SK-N-SH (cell line): ENCODE measurements around the gene MYO1C. TPM values are rescaled to one million over a fixed set of nuclear protein-coding genes. Genes with fewer than 3 reads are reported as not detected.

ENCODE experiments used
- CTCF ChIA-PET: fragments of 300-600, 350-600 bp; formaldehyde crosslinking; extraction: SDS; loops from one replicate; lab custom pipeline; 2021; lab: Yijun Ruan, JAX
- POLR2A ChIA-PET: fragments of 350-600 bp; sonication (Branson Sonifier 250); formaldehyde crosslinking; extraction: SDS; loops from one replicate; lab custom pipeline; 2020; ENCODE audit warnings: antibody characterized with exemption, inconsistent platforms; lab: Yijun Ruan, JAX
- DNase-seq: peaks from one replicate; pipeline ENCODE4 v3.0.0; 2012
- H2AFZ ChIP-seq: fragments of 200-600 bp; sonication (generic); 2 replicates; pipeline ENCODE4 v1.8.1; 2016; ENCODE audit warnings: antibody characterized with exemption, mild to moderate bottlenecking, low read depth
- H3F3A ChIP-seq: fragments of 200-600 bp; sonication (generic); replicated peaks from 2 replicates; pipeline ENCODE3; 2016; ENCODE audit warnings: antibody characterized with exemption, mild to moderate bottlenecking; ENCODE audit not compliant: insufficient read depth
- H3K27ac ChIP-seq, 2 experiments: fragments of 200-500 bp in 1 of 2; fragments of 200-600 bp in 1 of 2; sonication (Bioruptor generic) in 1 of 2; sonication (generic), shearing (Covaris generic) in 1 of 2; 2 replicates each; pipeline versions ENCODE4 v1.5.1 to v1.6.1; 2014 to 2016; ENCODE audit warnings: low read depth in 2 of 2, inconsistent platforms in 1 of 2, low read length in 1 of 2, mild to moderate bottlenecking in 1 of 2, mixed read lengths in 1 of 2
- H3K27me3 ChIP-seq: fragments of 200-600 bp; sonication (generic), shearing (Covaris generic); 2 replicates; pipeline ENCODE4 v1.6.1; 2016; ENCODE audit warnings: mixed run types; ENCODE audit not compliant: insufficient read depth
- H3K36me3 ChIP-seq, 2 experiments: fragments of 200-500 bp in 1 of 2; fragments of 200-600 bp in 1 of 2; sonication (Bioruptor generic) in 1 of 2; sonication (generic) in 1 of 2; replicated peaks in 1 of 2; 2 replicates each; pipeline versions ENCODE3 to v1.5.1; 2014 to 2016; ENCODE audit warnings: low read length in 1 of 2, mild to moderate bottlenecking in 1 of 2; ENCODE audit not compliant: insufficient read depth in 2 of 2, control insufficient read depth in 1 of 2
- H3K4me1 ChIP-seq, 2 experiments: fragments of 200-500 bp in 1 of 2; fragments of 200-600 bp in 1 of 2; sonication (Bioruptor generic) in 1 of 2; sonication (generic), shearing (Covaris generic) in 1 of 2; 2 replicates each; pipeline versions ENCODE4 v1.5.1 to v1.6.1; 2014 to 2016; ENCODE audit warnings: low read depth in 1 of 2, low read length in 1 of 2, mixed run types in 1 of 2; ENCODE audit not compliant: insufficient read depth in 2 of 2, control insufficient read depth in 1 of 2
- H3K4me2 ChIP-seq: fragments of 200-600 bp; sonication (generic), shearing (Covaris generic); 2 replicates; pipeline ENCODE4 v1.6.1; 2017; ENCODE audit warnings: mixed run types
- H3K4me3 ChIP-seq, 2 experiments: fragments of 200-500 bp in 1 of 2; fragments of 200-600 bp in 1 of 2; sonication (Bioruptor generic) in 1 of 2; sonication (generic), shearing (Covaris generic) in 1 of 2; 2 replicates each; pipeline versions ENCODE4 v1.5.1 to v1.8.1; 2014 to 2016; ENCODE audit warnings: low read depth in 2 of 2, inconsistent platforms in 1 of 2, low read length in 1 of 2, mild to moderate bottlenecking in 1 of 2, mixed read lengths in 1 of 2, moderate library complexity in 1 of 2
- H3K79me2 ChIP-seq: fragments of 200-600 bp; sonication (generic); 2 replicates; pipeline ENCODE4 v1.8.1; 2017; ENCODE audit warnings: mild to moderate bottlenecking; ENCODE audit not compliant: insufficient read depth
- H3K9ac ChIP-seq: fragments of 200-600 bp; sonication (generic); 2 replicates; pipeline ENCODE4 v1.6.1; 2017; ENCODE audit warnings: mixed run types
- H3K9me2 ChIP-seq: fragments of 200-600 bp; sonication (generic); 2 replicates; pipeline ENCODE4 v1.6.1; 2017; ENCODE audit warnings: mixed run types
- H3K9me3 ChIP-seq: fragments of 200-600 bp; sonication (generic); 2 replicates; pipeline ENCODE4 v1.6.1; 2017; ENCODE audit warnings: mixed run types, mild to moderate bottlenecking, moderate library complexity
- H4K20me1 ChIP-seq: fragments of 200-600 bp; sonication (generic); 2 replicates; pipeline ENCODE4 v1.6.1; 2017; ENCODE audit warnings: mild to moderate bottlenecking, mixed run types; ENCODE audit not compliant: insufficient read depth
- ELF1 ChIP-seq: IDR thresholded peaks from 2 replicates; pipeline ENCODE4 v1.4.0; 2012
- FOSL2 ChIP-seq: IDR thresholded peaks from 2 replicates; pipeline ENCODE4 v1.4.0; 2012; ENCODE audit warnings: low read depth, mild to moderate bottlenecking, moderate library complexity, borderline replicate concordance
- FOXJ3 ChIP-seq: sonication (generic); formaldehyde crosslinking; IDR thresholded peaks from 2 replicates; pipeline ENCODE4 v1.5.1; 2020; ENCODE audit warnings: mild to moderate bottlenecking, missing genetic modification reagents
- FOXM1 ChIP-seq: IDR thresholded peaks from 2 replicates; pipeline ENCODE4 v1.4.0; 2012; ENCODE audit warnings: low read depth, mild to moderate bottlenecking
- GABPA ChIP-seq: IDR thresholded peaks from 2 replicates; pipeline ENCODE4 v1.4.0; 2012; ENCODE audit warnings: low read depth, mild to moderate bottlenecking
- GATA2 ChIP-seq: sonication (generic); formaldehyde crosslinking; IDR thresholded peaks from 2 replicates; pipeline ENCODE4 v1.5.0; 2020; ENCODE audit warnings: mild to moderate bottlenecking, missing genetic modification reagents
- JUND ChIP-seq: IDR thresholded peaks from 2 replicates; pipeline ENCODE4 v1.4.0; 2012
- MAX ChIP-seq: IDR thresholded peaks from 2 replicates; pipeline ENCODE4 v1.4.0; 2012; ENCODE audit warnings: low read depth
- MEF2A ChIP-seq: IDR thresholded peaks from 2 replicates; pipeline ENCODE4 v1.4.0; 2012; ENCODE audit warnings: low read depth, borderline replicate concordance
- MXI1 ChIP-seq: IDR thresholded peaks from 2 replicates; pipeline ENCODE4 v1.6.1; 2012; ENCODE audit warnings: mild to moderate bottlenecking, low read depth, low read length, improper control_type of control experiment
- POLR2AphosphoS5 ChIP-seq: IDR thresholded peaks from 2 replicates; pipeline ENCODE4 v1.6.1; 2012; ENCODE audit warnings: low read depth, low read length
- RAD21 ChIP-seq: IDR thresholded peaks from 2 replicates; pipeline ENCODE4 v1.6.1; 2012; ENCODE audit warnings: mild to moderate bottlenecking, low read length
- RXRA ChIP-seq: IDR thresholded peaks from 2 replicates; pipeline ENCODE4 v1.4.0; 2012; ENCODE audit warnings: low read depth, mild to moderate bottlenecking, borderline replicate concordance
- TAF1 ChIP-seq: IDR thresholded peaks from 2 replicates; pipeline ENCODE4 v1.6.1; 2012; ENCODE audit warnings: low read depth, mild to moderate bottlenecking, low read length, moderate library complexity, borderline replicate concordance
- TCF12 ChIP-seq: IDR thresholded peaks from 2 replicates; pipeline ENCODE4 v1.4.0; 2012
- TEAD4 ChIP-seq: IDR thresholded peaks from 2 replicates; pipeline ENCODE4 v1.4.0; 2012; ENCODE audit warnings: mild to moderate bottlenecking, borderline replicate concordance; ENCODE audit not compliant: insufficient read depth
- YY1 ChIP-seq: IDR thresholded peaks from 2 replicates; pipeline ENCODE4 v1.4.0; 2012; ENCODE audit warnings: low read depth, mild to moderate bottlenecking
- WGBS: methylation state at CpG from one replicate; pipeline ENCODE4 v1.1.6; 2017; ENCODE audit warnings: low lambda C conversion rate; 5-methylcytosine and 5-hydroxymethylcytosine counted together
- polyA plus RNA-seq, 3 experiments: library from polyadenylated mRNA; depleted of rRNA; stranded (reverse); fragments of >200 nt; gene quantifications; 2 replicates each; pipeline ENCODE4 v1.2.3, GENCODE V29; 2012
- TF ChIP-seq, protein P1 (sequence below): IDR thresholded peaks from 2 replicates; pipeline ENCODE4 v1.4.0; 2012; ENCODE audit warnings: low read depth, borderline replicate concordance
- TF ChIP-seq, protein P2 (sequence below): IDR thresholded peaks from 2 replicates; pipeline ENCODE4; 2012

The MYO1C gene
- polyA plus RNA-seq, 1 of the 3 experiments (the other 2 are of a cell fraction) = 102 TPM

- TF ChIP-seq TCF12 = 0 out of 2 replicates have a peak, but pooled peaks have one; percentile 4
- TF ChIP-seq FOSL2 = 0 out of 2 replicates have a peak, but pooled peaks have one; percentile 28
- TF ChIP-seq RXRA = no peak
- Histone ChIP-seq H3K27ac (peak overlapping the region in 1 of 2 experiments; percentile 80; a peak in 2 of 4 replicates), H3K9me3 (no peaks in the 10 kb centered on the region), H3K36me3 (peaks cover 19 to 34% of the 10 kb centered on the region in 2 experiments), H2AFZ (no peak overlapping the region), H3K4me2 (peak overlapping the region; percentile 48; the same call in 1 of the 2 replicates), H3K27me3 (no peaks in the 10 kb centered on the region), H3K9ac (peak overlapping the region; percentile 28; the same call in 1 of the 2 replicates), H3K9me2 (no peaks in the 10 kb centered on the region), H3F3A (peaks cover 22% of the 10 kb centered on the region), H4K20me1 (peaks cover 82% of the 10 kb centered on the region), H3K4me1 (peaks cover 0 to 6% of the 10 kb centered on the region in 2 experiments; a peak in 2 of 4 replicates), H3K79me2 (peaks cover 100% of the 10 kb centered on the region), H3K4me3 (no peak overlapping the region)
- POLR2A ChIA-PET = no interaction called here
- CTCF ChIA-PET = interaction anchor here (0.6 kb wide), 1 partner anchor 15 kb away, joined by 3 read pairs; no protein-coding TSS in a partner anchor
- 63% methylated on average over 11 of the region's 11 CpGs for WGBS
- DNase-seq = no peak
Observed at GRCh38 chr17:1438593-1439083, 53.8 kb downstream of the MYO1C start.

- H3K9me3 ChIP-seq = no peaks in the 10 kb centered on the region
- no peak for DNase-seq
- POLR2A ChIA-PET = interaction anchor here (0.8 kb wide), 1 partner anchor 11 kb away, joined by 6 read pairs; no protein-coding TSS in a partner anchor
- TF ChIP-seq, protein P1, sequence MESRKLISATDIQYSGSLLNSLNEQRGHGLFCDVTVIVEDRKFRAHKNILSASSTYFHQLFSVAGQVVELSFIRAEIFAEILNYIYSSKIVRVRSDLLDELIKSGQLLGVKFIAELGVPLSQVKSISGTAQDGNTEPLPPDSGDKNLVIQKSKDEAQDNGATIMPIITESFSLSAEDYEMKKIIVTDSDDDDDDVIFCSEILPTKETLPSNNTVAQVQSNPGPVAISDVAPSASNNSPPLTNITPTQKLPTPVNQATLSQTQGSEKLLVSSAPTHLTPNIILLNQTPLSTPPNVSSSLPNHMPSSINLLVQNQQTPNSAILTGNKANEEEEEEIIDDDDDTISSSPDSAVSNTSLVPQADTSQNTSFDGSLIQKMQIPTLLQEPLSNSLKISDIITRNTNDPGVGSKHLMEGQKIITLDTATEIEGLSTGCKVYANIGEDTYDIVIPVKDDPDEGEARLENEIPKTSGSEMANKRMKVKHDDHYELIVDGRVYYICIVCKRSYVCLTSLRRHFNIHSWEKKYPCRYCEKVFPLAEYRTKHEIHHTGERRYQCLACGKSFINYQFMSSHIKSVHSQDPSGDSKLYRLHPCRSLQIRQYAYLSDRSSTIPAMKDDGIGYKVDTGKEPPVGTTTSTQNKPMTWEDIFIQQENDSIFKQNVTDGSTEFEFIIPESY = no peak
- no peak for TF ChIP-seq RAD21
- TF ChIP-seq MEF2A = no peak
- no peak for TF ChIP-seq TCF12
- TF ChIP-seq YY1 = no peak
- TF ChIP-seq FOXJ3 (CRISPR knock-in tag) = no peak
- no peak for TF ChIP-seq TEAD4
- TF ChIP-seq GABPA = no peak
- TF ChIP-seq, protein P2, sequence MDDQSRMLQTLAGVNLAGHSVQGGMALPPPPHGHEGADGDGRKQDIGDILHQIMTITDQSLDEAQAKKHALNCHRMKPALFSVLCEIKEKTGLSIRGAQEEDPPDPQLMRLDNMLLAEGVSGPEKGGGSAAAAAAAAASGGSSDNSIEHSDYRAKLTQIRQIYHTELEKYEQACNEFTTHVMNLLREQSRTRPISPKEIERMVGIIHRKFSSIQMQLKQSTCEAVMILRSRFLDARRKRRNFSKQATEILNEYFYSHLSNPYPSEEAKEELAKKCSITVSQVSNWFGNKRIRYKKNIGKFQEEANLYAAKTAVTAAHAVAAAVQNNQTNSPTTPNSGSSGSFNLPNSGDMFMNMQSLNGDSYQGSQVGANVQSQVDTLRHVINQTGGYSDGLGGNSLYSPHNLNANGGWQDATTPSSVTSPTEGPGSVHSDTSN = no peak
- no peak for TF ChIP-seq RXRA
- no peak for TF ChIP-seq JUND
- TF ChIP-seq MXI1 = no peak
- TF ChIP-seq TAF1 = no peak
- TF ChIP-seq ELF1 = no peak
- TF ChIP-seq POLR2AphosphoS5 = no peak
- TF ChIP-seq FOXM1 = no peak
- TF ChIP-seq GATA2 (CRISPR knock-in tag) = no peak
- no peak for TF ChIP-seq MAX
- no peaks in the 10 kb centered on the region for H3K27me3 ChIP-seq
- no peak overlapping the region for H3K4me2 ChIP-seq
- WGBS = 90% methylated on average over 3 of the region's 3 CpGs
- H3K9ac ChIP-seq = no peak overlapping the region
- peaks cover 84% of the 10 kb centered on the region for H4K20me1 ChIP-seq
- no peak overlapping the region for H3K27ac ChIP-seq
- H2AFZ ChIP-seq = no peak overlapping the region
- H3K79me2 ChIP-seq = peaks cover 100% of the 10 kb centered on the region
- H3K36me3 ChIP-seq = peaks cover 19 to 48% of the 10 kb centered on the region in 2 experiments
- CTCF ChIA-PET = no interaction called here
- no peaks in the 10 kb centered on the region for H3K9me2 ChIP-seq
- peaks cover 26% of the 10 kb centered on the region for H3F3A ChIP-seq
- no peak overlapping the region for H3K4me3 ChIP-seq
- peaks cover 0 to 6% of the 10 kb centered on the region in 2 experiments; a peak in 2 of 4 replicates for H3K4me1 ChIP-seq
Observed at GRCh38 chr17:1435326-1435725, 57.2 kb downstream of the MYO1C start.
